ENCODE measurements around the gene ACTR6.

DNA sequence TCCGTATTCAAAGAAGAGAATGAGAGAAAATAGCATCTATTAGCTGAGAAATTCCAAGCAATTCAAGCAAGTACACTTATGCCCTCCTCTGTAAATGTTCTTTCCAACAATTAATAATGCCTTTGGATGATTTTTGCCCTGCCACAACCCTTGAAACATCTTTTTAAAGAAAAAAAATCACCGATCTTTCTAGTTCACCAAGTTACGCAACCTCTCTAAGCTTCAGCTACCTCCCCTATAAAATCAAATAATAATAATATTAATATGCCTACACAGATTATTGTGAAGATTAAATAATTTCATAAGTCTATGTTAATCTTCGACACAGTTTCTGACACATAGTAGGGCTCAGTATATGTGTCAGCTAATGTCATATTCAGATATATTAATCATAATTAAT is 47.1 kb downstream of the ACTR6 start:
- TF ChIP-seq, protein P1, sequence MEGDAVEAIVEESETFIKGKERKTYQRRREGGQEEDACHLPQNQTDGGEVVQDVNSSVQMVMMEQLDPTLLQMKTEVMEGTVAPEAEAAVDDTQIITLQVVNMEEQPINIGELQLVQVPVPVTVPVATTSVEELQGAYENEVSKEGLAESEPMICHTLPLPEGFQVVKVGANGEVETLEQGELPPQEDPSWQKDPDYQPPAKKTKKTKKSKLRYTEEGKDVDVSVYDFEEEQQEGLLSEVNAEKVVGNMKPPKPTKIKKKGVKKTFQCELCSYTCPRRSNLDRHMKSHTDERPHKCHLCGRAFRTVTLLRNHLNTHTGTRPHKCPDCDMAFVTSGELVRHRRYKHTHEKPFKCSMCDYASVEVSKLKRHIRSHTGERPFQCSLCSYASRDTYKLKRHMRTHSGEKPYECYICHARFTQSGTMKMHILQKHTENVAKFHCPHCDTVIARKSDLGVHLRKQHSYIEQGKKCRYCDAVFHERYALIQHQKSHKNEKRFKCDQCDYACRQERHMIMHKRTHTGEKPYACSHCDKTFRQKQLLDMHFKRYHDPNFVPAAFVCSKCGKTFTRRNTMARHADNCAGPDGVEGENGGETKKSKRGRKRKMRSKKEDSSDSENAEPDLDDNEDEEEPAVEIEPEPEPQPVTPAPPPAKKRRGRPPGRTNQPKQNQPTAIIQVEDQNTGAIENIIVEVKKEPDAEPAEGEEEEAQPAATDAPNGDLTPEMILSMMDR (IDR thresholded peaks at IDR 0.05; ENCODE audit: insufficient read depth, low read depth, low read length) = no peak
- no peak for TF ChIP-seq EZH2 (IDR thresholded peaks at IDR 0.05; ENCODE audit: insufficient read depth, low read length)
